Measurements from ENCODE around the gene CADM1.

- no peak for TF ChIP-seq CTCF (IDR thresholded peaks at IDR 0.05)
- TF ChIP-seq POLR2AphosphoS5 (IDR thresholded peaks at IDR 0.05) = no peak
Measured at GRCh38 chr11:115151010-115151409, 353.2 kb downstream of the CADM1 start.

Data from stomach (tissue), 4 donors.